NCI-H2227 treated with DMSO at 0.1 percent for 48 hours (cell line): ENCODE data around the gene ADAMTSL1.

ENCODE experiments used
- DNase-seq: peaks from one replicate; lab custom pipeline; 2025; lab: John Stamatoyannopoulos, UW

ADAMTSL1 gene

GRCh38 chr9:18610956-18611355 is 137.0 kb downstream of the ADAMTSL1 start:
- no peak for DNase-seq

- no peak for DNase-seq
Measured at GRCh38 chr9:18611971-18612370, 138.0 kb downstream of the ADAMTSL1 start.

- DNase-seq, result no peak
Measured at GRCh38 chr9:18614116-18614515, 140.2 kb downstream of the ADAMTSL1 start.

DNA sequence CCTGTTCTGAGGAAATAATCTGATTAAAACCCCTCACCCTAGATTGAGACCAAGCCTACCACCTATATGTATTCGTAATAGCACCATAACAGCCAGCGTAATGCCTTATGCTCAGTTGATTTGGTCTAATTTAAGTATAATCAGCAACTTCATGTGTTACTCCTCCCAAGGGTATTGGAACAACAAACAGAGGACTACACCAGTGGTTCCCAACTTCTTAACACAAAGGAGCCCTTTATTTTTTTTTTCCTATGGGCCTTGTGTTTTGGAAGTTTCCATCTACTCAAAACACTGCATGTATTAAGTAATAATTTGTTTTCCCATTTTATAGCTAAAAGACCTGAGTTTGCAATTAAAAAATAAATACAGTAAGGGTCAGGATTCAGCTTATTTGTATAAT is 140.7 kb downstream of the ADAMTSL1 start:
- DNase-seq, result no peak

DNA sequence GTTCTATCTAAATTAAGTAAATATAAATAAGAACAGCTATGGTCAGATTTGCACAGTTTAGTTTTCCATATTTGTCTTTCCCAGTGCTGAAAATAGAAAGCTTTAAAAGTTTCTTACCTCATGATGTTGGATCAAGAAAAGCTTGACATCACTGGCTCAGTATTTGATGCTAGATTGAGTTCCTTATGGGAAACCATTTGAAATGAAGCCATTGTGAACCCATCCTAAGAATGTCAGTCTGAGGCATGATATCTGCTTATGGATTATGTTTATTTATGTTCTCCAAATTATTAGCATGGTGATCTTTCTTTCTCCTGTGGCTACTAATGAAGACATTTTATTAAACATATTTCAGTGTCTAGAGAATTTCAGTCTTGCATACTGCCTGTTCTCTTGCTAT is 143.0 kb downstream of the ADAMTSL1 start:
- no peak for DNase-seq

GRCh38 chr9:18617759-18618158 is 143.8 kb downstream of the ADAMTSL1 start:
- no peak for DNase-seq

DNA sequence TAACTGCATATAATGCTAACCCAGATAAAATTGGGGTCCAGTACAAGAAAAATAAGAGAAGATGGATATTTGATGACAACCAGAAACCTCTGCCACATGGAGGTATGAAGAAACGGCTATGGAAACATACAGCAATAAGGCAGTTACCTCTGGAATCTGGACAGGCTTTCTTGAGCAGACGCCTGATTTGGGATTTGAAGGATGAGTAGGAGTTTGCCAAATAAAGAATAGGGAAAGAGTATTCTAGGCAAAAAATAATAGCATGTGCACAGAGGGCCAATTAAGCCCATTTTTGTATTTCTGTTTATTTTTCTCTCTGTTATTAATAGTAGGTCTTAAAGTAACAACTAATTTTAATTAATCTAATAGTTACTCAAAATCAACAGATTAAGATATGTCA is 144.9 kb downstream of the ADAMTSL1 start:
- no peak for DNase-seq

- no peak for DNase-seq
Measured at GRCh38 chr9:18622186-18622836, 148.4 kb downstream of the ADAMTSL1 start.

DNA sequence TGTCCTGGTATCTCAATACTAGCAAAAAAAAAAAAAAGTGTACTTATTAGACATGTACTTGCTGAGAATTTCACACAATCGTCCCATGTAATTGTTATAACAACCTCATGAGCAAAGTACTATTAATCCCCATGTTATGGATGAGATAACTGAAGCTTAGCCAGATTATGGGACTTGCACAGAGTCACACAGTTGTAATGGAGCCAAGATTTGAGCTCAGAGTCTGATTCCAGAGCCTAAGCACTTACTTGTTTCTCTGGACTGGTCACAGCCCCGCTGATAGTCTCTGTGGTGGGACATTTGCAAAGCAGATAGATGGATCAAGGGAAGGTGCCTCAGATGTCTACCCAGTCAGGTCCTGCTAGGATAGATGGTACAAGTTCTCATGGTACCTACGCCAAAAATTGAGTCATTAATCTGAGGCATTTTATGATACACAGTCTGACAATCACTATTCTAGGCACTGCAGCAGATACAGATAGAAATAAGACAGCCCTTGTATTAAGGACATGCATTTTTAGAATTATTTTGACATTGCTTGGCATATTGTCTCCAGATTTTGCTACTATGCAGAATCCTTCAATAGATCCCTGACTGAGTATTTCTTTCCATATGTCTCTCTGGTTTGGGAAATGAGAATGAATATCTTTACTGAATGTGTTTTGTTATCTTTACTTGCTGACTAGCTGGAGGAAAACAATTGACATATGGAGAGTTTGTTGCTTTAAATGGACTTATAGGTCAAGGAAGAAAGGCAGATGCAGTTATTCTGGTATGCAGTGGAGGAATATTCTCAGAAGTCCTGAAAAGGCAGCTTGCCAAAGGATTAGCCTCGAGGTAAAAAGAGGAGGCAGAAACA is 149.5 kb downstream of the ADAMTSL1 start:
- no peak for DNase-seq

DNA sequence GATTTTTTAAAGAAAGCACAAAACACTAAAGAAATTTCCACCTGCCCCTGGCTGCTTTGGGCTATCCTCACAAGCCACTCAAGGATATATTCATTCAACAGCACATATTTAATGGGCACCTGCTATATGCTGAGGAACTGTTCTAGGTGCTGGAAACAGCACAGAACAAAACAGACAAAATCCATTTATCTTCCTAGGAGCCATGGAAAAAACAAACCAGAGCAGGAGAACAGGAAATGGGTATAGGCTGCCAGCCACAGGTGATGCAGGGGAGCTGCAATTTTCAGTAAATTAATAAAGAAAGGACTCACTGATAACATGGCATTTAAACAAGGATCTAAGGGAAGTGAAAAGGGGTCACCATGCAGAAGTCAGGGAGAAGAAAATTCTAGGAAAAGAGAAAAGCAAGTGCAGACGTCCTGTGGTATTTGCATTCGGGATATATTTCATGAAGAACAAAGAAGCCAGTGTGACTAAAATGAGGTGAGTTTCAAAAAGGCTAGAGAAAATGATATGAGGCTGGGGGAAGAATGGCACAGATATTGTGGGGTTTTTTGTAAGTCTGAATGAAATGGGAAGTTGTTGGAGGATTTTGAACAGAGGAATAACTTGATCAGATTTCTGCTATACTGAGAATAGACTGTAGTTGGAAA is 152.2 kb downstream of the ADAMTSL1 start:
- DNase-seq, result no peak

- no peak for DNase-seq
Measured at GRCh38 chr9:18629136-18629535, 155.2 kb downstream of the ADAMTSL1 start.

DNA sequence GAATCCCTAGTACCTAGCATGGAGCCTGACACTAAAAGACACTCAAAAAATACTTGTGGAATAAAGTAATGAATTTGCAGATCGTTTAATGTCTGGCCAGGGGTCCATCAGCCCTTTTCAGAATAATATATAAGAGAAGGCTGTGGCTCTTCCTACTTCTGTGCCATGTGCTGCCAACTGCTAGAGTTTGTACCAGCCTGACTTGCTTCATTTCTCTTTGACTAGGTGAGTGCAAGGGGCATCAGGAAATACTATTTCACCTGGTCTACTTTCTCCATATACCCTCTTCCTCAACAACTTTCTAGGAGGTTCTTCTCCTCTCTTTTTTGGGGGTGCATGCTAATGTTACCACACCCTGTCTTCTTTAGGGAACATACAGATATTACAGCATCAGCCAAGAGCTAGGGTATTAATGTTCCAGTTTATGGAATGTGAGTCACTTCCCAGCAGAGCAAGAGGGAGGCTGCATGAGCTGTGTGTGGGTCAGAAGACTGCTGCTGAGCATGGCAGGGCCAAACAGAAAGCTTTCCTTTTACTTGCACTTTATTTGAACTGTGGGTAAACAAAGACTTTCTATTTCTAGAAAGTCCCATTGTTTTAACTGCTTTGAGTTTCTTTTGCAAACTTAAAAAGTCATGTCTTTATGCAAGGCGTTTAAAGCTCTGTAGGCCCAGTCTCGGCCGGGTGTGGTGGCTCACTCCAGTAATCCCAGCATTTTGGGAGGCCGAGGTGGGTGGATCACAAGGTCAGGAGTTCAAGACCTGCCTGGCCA is 158.9 kb downstream of the ADAMTSL1 start:
- no peak for DNase-seq

- peak; percentile 59 for DNase-seq
Measured at GRCh38 chr9:18636781-18637180, 162.8 kb downstream of the ADAMTSL1 start.

DNA sequence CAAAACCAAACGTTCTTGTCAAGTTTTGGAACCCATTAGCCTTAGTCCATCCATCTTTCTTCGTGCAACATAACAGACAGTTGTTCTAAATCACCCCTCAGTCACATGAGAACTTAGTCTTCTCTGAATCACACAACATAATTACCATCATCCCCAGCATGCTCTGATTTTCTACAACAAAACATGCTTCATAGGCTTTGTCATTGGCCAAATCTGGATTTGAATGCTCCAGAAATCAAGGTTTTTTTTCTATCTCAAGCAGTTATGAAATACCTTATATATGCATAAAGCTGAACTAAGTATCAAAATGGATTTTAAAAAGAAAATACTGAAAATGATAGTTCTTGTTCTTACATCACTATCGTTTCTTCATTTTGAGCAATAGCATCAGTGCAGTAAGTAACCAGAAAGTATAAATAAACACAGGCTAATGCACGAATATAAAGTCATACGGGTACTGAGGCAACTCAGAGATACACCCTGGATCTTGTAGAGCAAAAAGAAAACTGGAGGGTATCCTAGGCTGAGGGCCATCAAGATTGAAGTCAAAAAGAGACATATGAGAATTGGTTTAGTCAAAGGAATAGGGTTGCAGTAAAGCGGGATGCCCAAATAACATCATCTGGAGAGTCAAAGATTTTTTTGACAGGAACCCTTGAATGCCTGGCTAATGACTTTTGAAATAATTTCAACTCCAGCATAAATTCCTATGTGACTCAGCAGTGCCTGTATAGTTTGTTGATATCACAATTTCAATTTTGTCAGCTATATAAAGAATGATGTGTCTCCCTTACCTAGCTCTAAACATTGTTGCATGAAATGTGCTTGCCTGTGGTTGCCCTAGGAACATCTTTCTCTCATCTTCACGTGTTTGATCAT is 164.7 kb downstream of the ADAMTSL1 start:
- no peak for DNase-seq

DNA sequence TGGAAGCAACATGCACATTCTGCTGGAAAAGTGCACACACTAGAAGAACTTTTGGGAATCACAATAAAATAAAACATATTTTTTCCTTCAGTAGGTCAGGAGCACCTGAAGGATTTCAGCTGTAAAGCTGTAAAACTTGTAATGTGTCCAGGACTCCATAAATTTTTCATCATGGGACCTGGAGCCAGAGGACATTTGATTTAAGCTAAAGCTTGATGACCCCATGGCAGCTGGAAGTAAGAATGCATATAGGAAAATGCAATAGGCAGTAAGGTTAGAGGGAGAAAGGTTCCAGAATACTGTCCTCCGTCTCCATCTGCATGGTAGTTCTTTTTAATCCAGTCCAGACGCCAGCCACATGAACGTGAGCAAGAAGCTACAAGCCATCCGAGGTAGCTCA is 166.0 kb downstream of the ADAMTSL1 start:
- DNase-seq, result no peak

- DNase-seq, result no peak
Measured at GRCh38 chr9:18658804-18659705, 185.1 kb downstream of the ADAMTSL1 start.

DNA sequence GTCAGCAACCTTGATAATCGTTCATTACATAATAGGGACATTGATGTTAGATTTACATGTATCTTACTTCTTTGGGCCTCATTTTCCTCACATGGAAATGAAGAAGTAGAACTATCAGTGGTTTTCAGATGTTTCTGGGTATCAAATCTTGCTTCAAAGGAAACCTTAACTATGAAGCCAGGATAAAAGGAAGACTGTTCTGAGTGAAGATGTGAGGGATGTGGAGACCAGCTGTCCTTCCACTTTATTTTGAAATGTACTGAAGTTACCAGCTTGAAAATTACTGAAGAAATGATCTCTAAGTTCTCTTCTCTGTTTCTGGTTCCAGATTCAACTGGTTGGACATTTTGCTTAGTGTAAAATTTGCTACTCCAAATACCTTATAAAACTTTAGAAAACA is 186.0 kb downstream of the ADAMTSL1 start:
- DNase-seq, result no peak

- DNase-seq, result no peak
Measured at GRCh38 chr9:18662320-18662719, 188.4 kb downstream of the ADAMTSL1 start.

- no peak for DNase-seq
Measured at GRCh38 chr9:18665947-18666346, 192.0 kb downstream of the ADAMTSL1 start.

- DNase-seq, result no peak
Measured at GRCh38 chr9:18666348-18666747, 192.4 kb downstream of the ADAMTSL1 start.
